Endothelial cell of umbilical vein (primary cell): ENCODE measurements around the gene KCNA3. TPM values are rescaled to one million over a fixed set of nuclear protein-coding genes. Genes with fewer than 3 reads are reported as not detected.

Experiments
- BruUV-seq: library from RNA; stranded (reverse); fragments of 400-500 nt; replicated peaks from 2 replicates; lab custom pipeline; 2021; lab: Mats Ljungman, UMichigan
- CTCF ChIA-PET: fragments of 300-600, 350-600 bp; sonication (Branson Sonifier 250); formaldehyde crosslinking; loops from one replicate; lab custom pipeline; 2021; ENCODE audit warnings: antibody characterized with exemption, inconsistent platforms; lab: Charles Lee
- POLR2A ChIA-PET: fragments of 300-600, 350-600 bp; sonication (Branson Sonifier 250); formaldehyde crosslinking; loops from one replicate; lab custom pipeline; 2021; ENCODE audit warnings: antibody characterized with exemption, inconsistent platforms; lab: Charles Lee
- DNase-seq: peaks from one replicate; pipeline ENCODE4 v3.0.0-alpha.2; 2011; ENCODE audit warnings: low read depth, low spot score
- FAIRE-seq: peaks from 2 replicates; lab custom pipeline; 2011; peaks lifted over from hg19 to GRCh38; lab: Jason Lieb, UNC
- H2AFZ ChIP-seq: 2 replicates; pipeline ENCODE4 v1.6.0; 2012; ENCODE audit warnings: low read depth, low read length, control low read depth, inconsistent platforms
- H3K27ac ChIP-seq: 2 replicates; pipeline ENCODE4 v1.5.1; 2011; ENCODE audit warnings: low read depth, mild to moderate bottlenecking, control low read depth, low read length, moderate library complexity; ENCODE audit not compliant: insufficient read depth
- H3K27me3 ChIP-seq, 2 experiments: 2 replicates each; pipeline versions ENCODE4 v1.6.0 to v1.6.1; 2011; ENCODE audit warnings: low read length in 2 of 2, mixed read lengths in 1 of 2; ENCODE audit not compliant: control insufficient read depth in 2 of 2, insufficient read depth in 2 of 2
- H3K36me3 ChIP-seq, 2 experiments: 2 replicates in 1 of 2; 3 replicates in 1 of 2; pipeline ENCODE4 v1.5.1; 2011; ENCODE audit warnings: low read length in 2 of 2, mild to moderate bottlenecking in 1 of 2, moderate library complexity in 1 of 2; ENCODE audit not compliant: control insufficient read depth in 2 of 2, insufficient read depth in 2 of 2; ENCODE audit errors: extremely low read depth in 1 of 2
- H3K4me1 ChIP-seq: 3 replicates; pipeline ENCODE4 v1.5.1; 2011; ENCODE audit warnings: mild to moderate bottlenecking, low read length; ENCODE audit not compliant: control insufficient read depth, insufficient read depth; ENCODE audit errors: extremely low read depth
- H3K4me2 ChIP-seq: 2 replicates; pipeline ENCODE4 v1.6.1; 2011; ENCODE audit warnings: low read length, control low read depth, mixed read lengths; ENCODE audit not compliant: insufficient read depth
- H3K4me3 ChIP-seq, 3 experiments: fragments of 200-600 bp in 1 of 3; sonication (generic), shearing (Covaris generic) in 1 of 3; replicated peaks in 1 of 3; 2 replicates each; pipeline ENCODE4 v1.5.1; 2011 to 2016; ENCODE audit warnings: control low read depth in 3 of 3, low read length in 3 of 3, mild to moderate bottlenecking in 2 of 3, inconsistent platforms in 1 of 3, low read depth in 1 of 3, moderate library complexity in 1 of 3; ENCODE audit not compliant: insufficient read depth in 1 of 3
- H3K79me2 ChIP-seq: 2 replicates; pipeline ENCODE4 v1.6.0; 2012; ENCODE audit warnings: low read length, inconsistent platforms; ENCODE audit not compliant: control insufficient read depth, insufficient read depth
- H3K9ac ChIP-seq: replicated peaks from 2 replicates; pipeline ENCODE3; 2011; ENCODE audit warnings: low read length, control low read depth; ENCODE audit not compliant: insufficient read depth; ENCODE audit errors: extremely low read depth
- H3K9me1 ChIP-seq: replicated peaks from 3 replicates; pipeline ENCODE4 v1.6.0; 2011; ENCODE audit warnings: mild to moderate bottlenecking, low read length; ENCODE audit not compliant: control insufficient read depth, insufficient read depth; ENCODE audit errors: extremely low read depth
- H3K9me3 ChIP-seq: replicated peaks from 2 replicates; pipeline ENCODE4 v1.5.1; 2012; ENCODE audit warnings: low read length, inconsistent platforms; ENCODE audit not compliant: control insufficient read depth, insufficient read depth
- H4K20me1 ChIP-seq: replicated peaks from 2 replicates; pipeline ENCODE3; 2011; ENCODE audit warnings: mild to moderate bottlenecking, low read length; ENCODE audit not compliant: control insufficient read depth, insufficient read depth; ENCODE audit errors: extremely low read depth
- EZH2 ChIP-seq: IDR thresholded peaks from 2 replicates; pipeline ENCODE4 v1.6.1; 2012; ENCODE audit warnings: borderline replicate concordance, low read depth, mild to moderate bottlenecking, moderate library complexity, low read length, inconsistent platforms; ENCODE audit not compliant: severe bottlenecking
- FOS ChIP-seq: IDR thresholded peaks from 2 replicates; pipeline ENCODE4 v1.6.1; 2011; ENCODE audit warnings: mild to moderate bottlenecking, low read length, moderate library complexity, borderline replicate concordance; ENCODE audit not compliant: insufficient read depth
- GATA2 ChIP-seq: IDR thresholded peaks from 2 replicates; pipeline ENCODE4 v1.7.0; 2011; ENCODE audit warnings: low read depth, mild to moderate bottlenecking, moderate library complexity, mixed read lengths, low read length; ENCODE audit not compliant: insufficient read length, insufficient read depth
- JUN ChIP-seq: IDR thresholded peaks from 2 replicates; pipeline ENCODE4 v1.6.1; 2011; ENCODE audit warnings: borderline replicate concordance, low read depth; ENCODE audit not compliant: insufficient read length, insufficient read depth
- MYC ChIP-seq: IDR thresholded peaks from one replicate; pipeline ENCODE4 v1.6.1; 2011; ENCODE audit warnings: mild to moderate bottlenecking, low read depth, low read length
- POLR2A ChIP-seq: IDR thresholded peaks from 2 replicates; pipeline ENCODE4 v1.6.1; 2012; ENCODE audit warnings: low read depth, mild to moderate bottlenecking, control low read depth, low read length
- POLR2AphosphoS5 ChIP-seq: IDR thresholded peaks from 2 replicates; pipeline ENCODE4 v1.6.1; 2012; ENCODE audit warnings: low read depth, mild to moderate bottlenecking, control low read depth, low read length, moderate library complexity; ENCODE audit not compliant: insufficient read depth
- dilution Hi-C: fragments of 300-500 bp; cut with MboI; formaldehyde crosslinking; loops from one replicate; pipeline ENCODE4 v1.15.0; 2019; ENCODE audit warnings: low sequenced_read_pairs; ENCODE audit not compliant: extremely low pct_ligation_motif_present
- intact Hi-C: fragments of 100-400 bp; cut with micrococcal nuclease; formaldehyde crosslinking; loops from one replicate; pipeline ENCODE4 v1.10.0; 2022
- polyA plus RNA-seq, 4 experiments: library from polyadenylated mRNA; depleted of rRNA in 3 of 4; stranded (reverse) in 3 of 4; unstranded in 1 of 4; fragments of >200 nt; gene quantifications; 2 replicates each; pipeline versions ENCODE4 v1.2.1 to v1.2.3, GENCODE V29; 2011 to 2012; ENCODE audit warnings: missing spikeins in 1 of 4
- total RNA-seq: library from RNA; stranded (reverse); gene quantifications from 2 replicates; pipeline ENCODE4 v1.2.3, GENCODE V29; 2021
- TF ChIP-seq, protein P1 (sequence below): IDR thresholded peaks from 2 replicates; pipeline ENCODE4 v1.6.1; 2011; ENCODE audit not compliant: insufficient read depth, insufficient read length
- TF ChIP-seq, protein P2 (sequence below), 2 donors: IDR thresholded peaks; 1 replicate in 1 of 2; 2 replicates in 1 of 2; pipeline ENCODE4 v1.5.1; 2011; ENCODE audit warnings: low read length in 2 of 2, mild to moderate bottlenecking in 2 of 2, moderate library complexity in 2 of 2, control low read depth in 1 of 2, inconsistent platforms in 1 of 2, low read depth in 1 of 2; ENCODE audit not compliant: insufficient read depth in 1 of 2; ENCODE audit errors: extremely low read depth in 1 of 2

The KCNA3 gene
- total and polyA plus RNA-seq, 2 donors (not counting 3 experiments of a cell fraction or from before 2014, with no cell fraction given): not detected

- H3K9ac ChIP-seq: no peak overlapping the region
- ChIA-PET POLR2A (no interaction called here), CTCF (no interaction called here)
- no peak for TF ChIP-seq EZH2
- TF ChIP-seq GATA2: no peak
- TF ChIP-seq, protein P1, sequence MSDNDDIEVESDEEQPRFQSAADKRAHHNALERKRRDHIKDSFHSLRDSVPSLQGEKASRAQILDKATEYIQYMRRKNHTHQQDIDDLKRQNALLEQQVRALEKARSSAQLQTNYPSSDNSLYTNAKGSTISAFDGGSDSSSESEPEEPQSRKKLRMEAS: no peak
- TF ChIP-seq, protein P2, sequence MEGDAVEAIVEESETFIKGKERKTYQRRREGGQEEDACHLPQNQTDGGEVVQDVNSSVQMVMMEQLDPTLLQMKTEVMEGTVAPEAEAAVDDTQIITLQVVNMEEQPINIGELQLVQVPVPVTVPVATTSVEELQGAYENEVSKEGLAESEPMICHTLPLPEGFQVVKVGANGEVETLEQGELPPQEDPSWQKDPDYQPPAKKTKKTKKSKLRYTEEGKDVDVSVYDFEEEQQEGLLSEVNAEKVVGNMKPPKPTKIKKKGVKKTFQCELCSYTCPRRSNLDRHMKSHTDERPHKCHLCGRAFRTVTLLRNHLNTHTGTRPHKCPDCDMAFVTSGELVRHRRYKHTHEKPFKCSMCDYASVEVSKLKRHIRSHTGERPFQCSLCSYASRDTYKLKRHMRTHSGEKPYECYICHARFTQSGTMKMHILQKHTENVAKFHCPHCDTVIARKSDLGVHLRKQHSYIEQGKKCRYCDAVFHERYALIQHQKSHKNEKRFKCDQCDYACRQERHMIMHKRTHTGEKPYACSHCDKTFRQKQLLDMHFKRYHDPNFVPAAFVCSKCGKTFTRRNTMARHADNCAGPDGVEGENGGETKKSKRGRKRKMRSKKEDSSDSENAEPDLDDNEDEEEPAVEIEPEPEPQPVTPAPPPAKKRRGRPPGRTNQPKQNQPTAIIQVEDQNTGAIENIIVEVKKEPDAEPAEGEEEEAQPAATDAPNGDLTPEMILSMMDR (IDR thresholded peaks at IDR 0.05; ENCODE audit: extremely low read depth in 1 of 2, insufficient read depth in 1 of 2, low read depth in 1 of 2, low read length in 2 of 2): no peak
- TF ChIP-seq JUN: no peak
- no peak for TF ChIP-seq POLR2A
- no peak for TF ChIP-seq FOS
- TF ChIP-seq POLR2AphosphoS5: no peak
- no peak for TF ChIP-seq MYC
- no peak overlapping the region for H2AFZ ChIP-seq
- DNase-seq: no peak
- H3K9me1 ChIP-seq: no peaks in the 10 kb centered on the region
- no peak for FAIRE-seq
- dilution Hi-C loops: no loop called here
- H3K4me2 ChIP-seq: no peak overlapping the region
- H4K20me1 ChIP-seq: no peaks in the 10 kb centered on the region
- H3K4me1 ChIP-seq: no peaks in the 10 kb centered on the region
- no peaks in the 10 kb centered on the region for H3K79me2 ChIP-seq
- no peaks in the 10 kb centered on the region for H3K27me3 ChIP-seq
- H3K36me3 ChIP-seq: no peaks in the 10 kb centered on the region
- intact Hi-C loops: no loop called here
- BruUV-seq: no TSS peak
- H3K9me3 ChIP-seq: no peaks in the 10 kb centered on the region
- H3K27ac ChIP-seq: no peak overlapping the region
- H3K4me3 ChIP-seq: no peak overlapping the region
Measured at GRCh38 chr1:110722807-110723206, 48.1 kb upstream of the KCNA3 start.
